ENCODE results near the gene SLC17A4.

SLC17A4 gene

GRCh38 chr6:25829375-25829774 is 74.8 kb downstream of the SLC17A4 start:
- no peaks in the 10 kb centered on the region for H4K20me1 ChIP-seq
- H3K4me1 ChIP-seq, result no peaks in the 10 kb centered on the region
- H3K9me3 ChIP-seq (replicated peaks in 1 of 11), result no peaks in the 10 kb centered on the region
- no peak overlapping the region for H3K4me2 ChIP-seq
- H3K36me3 ChIP-seq, result no peaks in the 10 kb centered on the region
- H3K9ac ChIP-seq, result no peak overlapping the region
- TF ChIP-seq Cebpa-rat (IDR thresholded peaks at IDR 0.05), result no peak
- H3K27ac ChIP-seq, result no peak overlapping the region
- H3K27me3 ChIP-seq, result no peaks in the 10 kb centered on the region
- H3K4me3 ChIP-seq, result no peak overlapping the region

GRCh38 chr6:25830458-25830857 is 75.9 kb downstream of the SLC17A4 start:
- H3K9ac ChIP-seq, result no peak overlapping the region
- TF ChIP-seq Cebpa-rat (IDR thresholded peaks at IDR 0.05), result no peak
- no peaks in the 10 kb centered on the region for H3K9me3 ChIP-seq (replicated peaks in 1 of 11)
- no peak overlapping the region for H3K4me3 ChIP-seq
- H3K27ac ChIP-seq, result no peak overlapping the region
- no peaks in the 10 kb centered on the region for H3K4me1 ChIP-seq
- no peaks in the 10 kb centered on the region for H3K36me3 ChIP-seq
- H3K27me3 ChIP-seq, result no peaks in the 10 kb centered on the region
- no peak overlapping the region for H3K4me2 ChIP-seq
- no peaks in the 10 kb centered on the region for H4K20me1 ChIP-seq
